WI38 (cell line): ENCODE results near the gene BMP4.

Experiments used
- H3K4me3 ChIP-seq: 2 replicates; pipeline ENCODE4 v1.5.1; 2011; ENCODE audit warnings: low read depth, mild to moderate bottlenecking, control low read depth, low read length
- CTCF ChIP-seq: IDR thresholded peaks from 2 replicates; pipeline ENCODE4 v1.5.1; 2012; ENCODE audit warnings: low read depth, mild to moderate bottlenecking, control low read depth, low read length

Gene BMP4

GRCh38 chr14:53963320-53964227 lies 6.9 kb upstream of the BMP4 start:
- no peak overlapping the region for H3K4me3 ChIP-seq
- TF ChIP-seq CTCF: no peak

- TF ChIP-seq CTCF: no peak
- no peak overlapping the region for H3K4me3 ChIP-seq
These were observed 6.3 kb upstream of the BMP4 start for GRCh38 chr14:53962953-53963319.

GRCh38 chr14:53958628-53959027 lies 2.0 kb upstream of the BMP4 start:
- H3K4me3 ChIP-seq: no peak overlapping the region

GRCh38 chr14:53957739-53958138 lies 1.1 kb upstream of the BMP4 start:
- no peak overlapping the region for H3K4me3 ChIP-seq
- TF ChIP-seq CTCF: no peak

More at GRCh38 chr14:53958628-53959027, 2.0 kb upstream of the BMP4 start:
- no peak for TF ChIP-seq CTCF

GRCh38 chr14:53955671-53956426 lies 776 bp downstream of the BMP4 start:
- TF ChIP-seq CTCF: no peak
- peak overlapping the region; percentile 80 for H3K4me3 ChIP-seq

GRCh38 chr14:53955229-53955556 lies 1.4 kb downstream of the BMP4 start:
- TF ChIP-seq CTCF: no peak
- peak overlapping the region; percentile 80 for H3K4me3 ChIP-seq
